GM19238 (cell line): Measurements from ENCODE around the gene EVL.
A peak's percentile ranks its signal among the peaks of the same experiment; 100 is the strongest.

Experiments used
- DNase-seq: peaks from one replicate; pipeline ENCODE4 v3.0.0; 2011; ENCODE audit warnings: low spot score; ENCODE audit not compliant: insufficient read length

The EVL gene

DNA sequence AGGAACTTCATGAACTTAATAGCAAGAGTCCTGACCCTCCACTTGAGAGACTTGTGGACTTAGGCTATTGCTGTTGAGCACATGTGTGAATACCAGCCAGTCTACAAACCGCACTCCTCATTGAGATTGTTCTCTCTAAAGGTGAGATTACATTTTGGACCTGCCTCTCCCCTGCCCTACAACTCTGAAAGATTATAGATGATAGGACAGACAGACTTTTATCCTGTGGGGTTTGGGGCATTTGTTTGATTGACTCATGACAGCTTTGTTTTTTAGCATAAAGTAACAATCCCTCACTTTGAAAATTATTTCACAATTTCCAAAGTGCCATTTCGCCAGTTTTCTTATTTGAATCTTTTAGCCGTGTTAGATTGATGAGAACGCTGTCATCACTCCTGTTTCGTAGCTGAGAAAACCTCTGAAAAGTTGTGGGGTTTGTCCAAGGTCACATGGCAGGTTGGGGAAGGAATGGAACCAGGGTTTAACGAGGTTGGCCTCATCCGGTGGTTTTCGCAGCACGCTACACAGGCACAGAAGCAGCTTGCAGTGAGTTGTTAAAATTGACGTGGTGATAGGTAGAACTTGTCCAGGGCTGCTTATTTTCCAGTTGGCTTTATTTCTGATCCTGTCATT is 836 bp downstream of the EVL start:
- no peak for DNase-seq

GRCh38 chr14:100066962-100067361 is 1.7 kb downstream of the EVL start:
- no peak for DNase-seq

GRCh38 chr14:100067481-100067880 is 2.3 kb downstream of the EVL start:
- no peak for DNase-seq

DNA sequence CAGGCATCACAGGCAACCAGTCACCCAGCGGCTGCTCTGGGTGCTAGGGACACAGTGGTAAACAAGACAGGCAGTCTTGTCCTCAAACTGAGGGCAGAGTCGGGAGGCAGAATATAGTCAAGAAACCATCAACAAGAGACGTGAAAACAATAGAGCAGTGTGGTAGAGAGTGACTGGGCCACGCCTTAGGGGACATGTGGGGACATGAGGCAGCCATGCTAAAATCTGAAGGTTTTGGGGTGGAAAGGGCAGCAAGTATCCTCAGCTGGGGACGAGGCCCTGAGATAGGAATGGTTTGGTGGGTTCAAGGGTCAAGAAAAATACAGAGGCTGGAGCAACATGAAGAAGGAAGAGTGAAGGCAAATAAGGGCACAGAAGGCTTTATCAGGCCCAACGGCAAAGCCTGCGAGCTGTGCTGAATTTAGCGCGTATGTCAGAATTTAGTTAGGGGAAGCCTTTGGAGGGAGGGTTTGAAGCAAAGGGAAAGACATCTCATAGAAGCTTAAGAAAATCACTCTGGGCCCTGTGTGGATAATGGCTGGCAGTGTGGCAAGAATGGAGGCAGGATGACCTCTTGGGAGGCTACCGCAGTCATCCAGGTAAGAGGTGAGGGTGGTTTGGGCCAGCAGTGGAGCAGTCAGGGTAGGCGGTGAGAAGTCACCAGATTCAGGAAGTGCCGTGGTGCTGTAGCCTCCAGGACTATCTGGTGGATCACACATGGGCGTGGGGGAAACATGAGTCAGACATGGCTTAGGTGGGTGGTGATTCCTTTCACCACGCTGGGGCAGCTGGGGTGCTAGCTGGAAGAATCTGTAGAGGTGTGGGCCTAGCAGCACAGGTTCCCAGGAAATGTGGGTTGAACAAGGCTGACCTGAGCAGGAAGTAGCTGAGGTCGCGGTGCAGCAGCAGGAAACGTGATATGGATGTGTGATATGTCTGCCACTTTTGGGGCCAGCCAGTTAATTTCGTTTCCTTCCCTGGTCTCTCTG is 3.0 kb downstream of the EVL start:
- DNase-seq: no peak

DNA sequence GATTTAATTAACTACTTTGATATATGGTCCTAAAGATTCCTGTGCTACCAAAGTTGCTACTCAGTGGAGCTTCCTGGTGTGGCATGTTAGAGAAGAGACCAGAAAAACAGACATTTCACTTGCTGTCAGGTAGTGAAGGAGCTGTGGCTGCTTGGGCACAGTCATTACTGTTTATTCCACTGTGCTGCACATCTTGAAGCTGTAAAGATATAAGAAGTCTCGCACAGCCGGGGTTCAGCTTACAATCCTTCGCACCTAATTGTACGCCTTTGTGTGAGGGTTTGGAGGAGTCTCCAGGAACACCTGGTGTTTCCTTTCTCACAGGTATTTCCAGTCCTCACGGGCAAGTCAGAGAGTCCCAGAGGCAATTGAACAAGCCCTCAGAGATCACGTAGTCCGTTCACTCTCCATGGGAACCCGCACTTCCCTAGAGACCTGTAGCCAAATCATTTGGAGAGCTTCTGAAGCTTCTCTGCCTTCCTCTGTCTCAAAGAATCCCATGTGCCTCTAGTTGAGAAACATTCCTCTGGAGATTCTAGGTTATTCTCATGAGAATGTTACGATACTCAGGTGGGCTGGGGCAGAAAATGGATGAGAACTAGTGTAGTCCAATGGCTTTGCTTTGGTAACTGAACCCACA is 4.1 kb downstream of the EVL start:
- no peak for DNase-seq

DNA sequence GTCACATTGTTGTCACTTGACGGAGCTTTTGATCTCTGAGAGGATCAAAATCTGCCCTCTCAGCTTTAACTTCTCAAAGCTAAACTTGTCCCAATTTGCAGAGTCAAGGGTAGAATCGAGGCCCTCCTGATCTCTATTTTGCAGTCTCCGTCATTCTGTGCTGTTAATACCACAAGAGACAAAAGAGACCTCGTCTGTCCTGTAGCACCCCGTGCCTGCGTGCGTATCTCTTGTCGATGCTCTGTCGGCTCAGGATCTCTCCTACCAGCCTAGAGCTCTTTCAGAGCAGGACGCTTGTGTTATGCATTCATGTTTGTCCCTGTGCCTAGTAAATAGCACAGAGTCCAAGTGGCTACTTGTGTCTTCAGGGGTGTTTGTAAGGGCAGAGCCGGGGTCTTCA is 5.1 kb downstream of the EVL start:
- DNase-seq: no peak

GRCh38 chr14:100071545-100071944 is 6.3 kb downstream of the EVL start:
- no peak for DNase-seq

DNA sequence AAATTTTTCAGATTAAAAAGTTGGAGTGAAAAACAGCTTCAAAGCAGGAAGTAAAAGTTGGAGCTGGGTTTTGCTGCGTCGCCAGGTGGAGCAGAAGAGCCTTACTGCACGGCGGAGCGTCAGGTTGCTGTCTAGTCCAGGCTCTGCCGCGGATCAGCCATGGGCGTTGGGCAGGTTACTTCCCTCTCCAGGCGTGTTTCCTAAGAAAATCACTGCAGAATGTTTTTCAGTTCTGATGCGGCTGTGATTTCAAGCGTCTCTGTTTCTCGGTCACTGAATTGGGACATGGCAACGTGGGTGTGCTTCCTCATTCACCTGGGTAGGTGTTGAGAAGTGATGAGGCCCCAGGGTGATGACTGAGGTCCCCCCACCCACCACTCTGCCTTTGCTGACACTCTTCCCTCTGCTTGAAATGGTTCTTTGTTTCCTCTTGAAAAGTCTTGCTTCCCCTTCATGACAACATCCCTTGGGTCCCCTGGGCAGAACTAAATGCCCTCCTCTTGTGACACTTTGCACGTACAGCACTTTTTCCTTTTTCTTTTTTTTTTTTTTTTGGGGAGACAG is 7.6 kb downstream of the EVL start:
- no peak for DNase-seq

DNA sequence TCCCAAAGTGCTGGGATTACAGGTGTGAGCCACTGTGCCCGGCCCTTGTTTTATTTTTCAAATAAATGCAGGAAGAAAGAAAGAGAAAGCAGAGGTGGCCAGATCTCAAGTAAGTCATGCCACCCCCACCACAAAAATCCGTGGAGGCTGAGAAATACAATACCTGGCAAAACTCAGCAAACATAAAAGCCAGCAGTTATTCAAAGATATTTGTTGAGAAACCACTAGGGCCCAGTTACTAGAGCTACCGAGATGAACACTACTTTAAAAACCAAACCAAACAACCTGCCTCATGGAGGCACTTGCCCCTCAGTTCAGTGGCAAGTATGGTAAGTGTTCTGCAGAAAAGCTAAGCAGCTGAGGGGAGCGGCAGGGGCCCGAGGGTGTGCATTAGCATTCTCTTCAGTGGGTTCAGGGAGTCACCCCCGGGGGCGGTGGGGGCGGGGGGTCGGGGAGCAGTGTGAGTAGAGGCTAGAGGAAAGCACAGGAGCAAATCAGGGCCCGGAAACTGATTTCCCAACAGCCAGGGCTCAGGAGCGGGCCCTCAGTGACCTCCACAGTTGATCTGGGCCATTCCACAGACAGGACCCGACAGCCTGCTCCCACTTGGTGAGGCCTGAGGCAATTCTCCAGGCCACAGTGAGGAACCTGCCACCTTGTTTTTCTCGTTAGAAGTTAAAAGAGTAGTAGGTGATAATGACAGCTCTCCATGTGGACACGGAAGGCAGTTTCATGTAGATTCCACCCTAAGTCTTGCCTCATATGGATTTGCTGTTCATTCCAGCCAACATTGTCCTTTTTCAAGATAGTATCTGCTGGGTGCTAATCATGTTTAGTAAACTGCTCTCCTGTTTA is 8.6 kb downstream of the EVL start:
- DNase-seq: no peak

DNA sequence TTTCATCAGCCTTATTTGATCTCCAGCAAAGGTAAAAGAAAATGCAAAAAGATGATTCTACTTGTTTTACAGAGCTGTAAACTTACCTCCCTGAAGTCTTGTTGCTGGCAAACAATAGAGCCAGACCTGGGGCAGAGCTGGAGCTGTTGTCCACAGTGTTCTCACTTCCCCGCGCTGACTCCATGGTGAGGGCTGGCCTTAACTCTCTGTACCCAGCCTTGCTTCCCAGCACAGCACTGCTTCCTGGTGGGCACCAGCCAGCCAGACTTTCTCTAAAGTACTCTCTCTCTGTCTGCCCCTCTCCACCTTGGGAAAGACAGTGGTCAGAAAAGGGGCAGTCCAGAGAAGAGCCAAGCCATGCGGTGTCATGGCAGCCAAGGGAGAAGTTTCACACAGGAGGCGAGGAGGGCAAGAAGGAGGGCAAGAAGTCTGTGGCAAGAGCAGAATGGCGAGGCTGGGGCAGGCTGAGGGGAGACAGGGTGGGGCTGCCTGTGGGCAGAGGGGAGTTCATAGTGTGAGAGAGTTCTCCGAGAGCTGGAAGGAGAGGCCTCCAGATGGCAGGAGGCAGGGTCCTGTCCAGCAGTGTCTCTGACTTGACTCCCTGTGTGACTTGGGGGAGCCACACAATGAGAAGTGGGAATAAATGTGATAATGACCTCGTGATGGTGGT is 9.3 kb downstream of the EVL start:
- DNase-seq: no peak

GRCh38 chr14:100075681-100076080 is 10.5 kb downstream of the EVL start:
- no peak for DNase-seq

DNA sequence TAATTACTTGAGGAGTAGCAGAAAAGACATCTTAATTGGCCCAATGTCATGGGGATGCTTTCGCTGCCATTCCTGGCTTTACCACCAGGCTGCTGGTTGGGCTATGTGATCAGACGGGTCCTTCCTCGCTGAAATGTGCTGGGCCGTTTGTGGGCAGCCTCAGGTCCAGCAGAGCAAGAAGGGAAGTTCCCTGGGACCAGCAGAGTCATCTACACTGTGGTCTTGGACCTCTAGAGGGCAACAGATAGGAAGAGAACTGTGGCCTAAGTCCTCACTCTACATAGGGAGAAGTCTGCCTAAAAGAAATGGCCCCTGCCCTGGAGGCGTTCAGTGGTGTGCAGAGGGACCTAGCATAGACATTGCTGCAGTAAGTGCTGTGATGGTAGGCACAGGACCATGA is 10.9 kb downstream of the EVL start:
- no peak for DNase-seq

GRCh38 chr14:100076606-100077005 is 11.4 kb downstream of the EVL start:
- no peak for DNase-seq

DNA sequence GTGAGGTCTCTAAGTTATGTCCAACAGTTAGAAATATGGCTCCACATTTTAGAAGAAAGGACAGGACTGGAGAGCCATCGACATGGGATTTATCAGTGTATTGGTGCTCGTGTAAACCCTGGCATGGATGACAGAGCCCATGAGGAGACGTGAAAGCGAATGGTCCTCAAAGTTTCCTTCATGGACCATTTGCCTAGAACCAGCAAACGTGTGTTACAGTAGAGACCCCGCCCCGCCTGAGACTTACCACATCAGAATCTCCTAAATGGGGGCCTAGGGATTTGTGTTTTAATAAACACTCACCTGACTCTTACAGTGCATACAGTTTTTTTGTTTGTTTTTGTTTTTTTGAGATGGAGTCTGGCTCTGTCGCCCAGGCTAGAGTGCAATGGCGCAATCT is 12.2 kb downstream of the EVL start:
- DNase-seq: no peak

GRCh38 chr14:100078216-100078803 is 13.1 kb downstream of the EVL start:
- no peak for DNase-seq

DNA sequence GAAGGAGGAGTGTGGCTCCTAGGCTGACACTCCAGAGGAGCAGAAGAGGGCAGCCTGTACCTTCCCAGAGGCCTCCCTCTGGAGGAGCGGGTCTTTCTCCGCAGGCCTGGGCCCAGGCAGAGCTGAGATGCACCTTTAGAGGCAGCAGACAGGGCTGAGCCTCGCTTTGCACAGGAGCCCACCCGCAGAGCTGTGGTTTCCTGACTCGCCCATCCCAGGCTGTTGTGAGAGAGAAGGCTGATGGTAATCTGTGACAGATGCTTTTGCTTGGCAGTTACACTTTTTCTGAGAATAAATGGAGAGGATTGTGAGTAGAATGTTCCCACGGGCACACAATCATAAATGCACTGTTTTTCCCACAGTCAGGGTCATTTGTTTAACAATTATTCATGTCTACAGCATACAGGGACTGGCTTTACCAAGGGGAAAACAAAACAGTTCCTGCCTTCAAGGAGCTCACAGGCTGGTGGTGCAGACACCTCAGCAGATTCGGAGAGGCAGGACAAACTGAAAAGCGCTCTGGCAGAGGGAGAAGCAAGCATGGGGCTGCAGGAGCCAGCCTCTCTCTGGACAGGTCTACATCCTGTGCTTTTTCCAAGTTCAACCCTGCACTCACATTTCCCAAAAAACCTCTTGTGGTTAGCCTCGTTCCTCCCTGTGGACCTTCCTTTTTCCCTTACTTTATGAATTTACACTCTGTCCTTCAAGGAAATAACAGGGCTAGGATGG is 13.9 kb downstream of the EVL start:
- DNase-seq: peak; percentile 27

GRCh38 chr14:100079726-100080005 is 14.4 kb downstream of the EVL start:
- DNase-seq: no peak

DNA sequence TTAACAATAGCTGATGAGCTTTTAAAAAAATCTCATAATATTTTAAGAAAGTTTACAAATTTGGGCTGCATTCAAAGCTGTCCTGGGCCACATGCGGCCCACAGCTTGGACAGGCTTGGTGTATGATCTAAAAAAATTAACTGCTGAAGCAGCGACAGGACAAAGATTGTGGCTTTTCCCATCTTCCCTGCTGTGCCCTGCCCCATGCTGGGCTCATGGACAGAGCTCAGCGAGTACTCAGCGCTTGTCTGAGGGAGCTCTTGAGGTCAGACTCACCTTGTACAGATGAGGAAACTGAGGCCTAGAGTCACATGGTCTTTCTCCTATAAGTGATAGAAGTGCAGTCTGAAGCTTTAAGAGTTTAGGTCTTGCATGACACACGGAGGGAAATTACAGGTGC is 15.0 kb downstream of the EVL start:
- DNase-seq: no peak

DNA sequence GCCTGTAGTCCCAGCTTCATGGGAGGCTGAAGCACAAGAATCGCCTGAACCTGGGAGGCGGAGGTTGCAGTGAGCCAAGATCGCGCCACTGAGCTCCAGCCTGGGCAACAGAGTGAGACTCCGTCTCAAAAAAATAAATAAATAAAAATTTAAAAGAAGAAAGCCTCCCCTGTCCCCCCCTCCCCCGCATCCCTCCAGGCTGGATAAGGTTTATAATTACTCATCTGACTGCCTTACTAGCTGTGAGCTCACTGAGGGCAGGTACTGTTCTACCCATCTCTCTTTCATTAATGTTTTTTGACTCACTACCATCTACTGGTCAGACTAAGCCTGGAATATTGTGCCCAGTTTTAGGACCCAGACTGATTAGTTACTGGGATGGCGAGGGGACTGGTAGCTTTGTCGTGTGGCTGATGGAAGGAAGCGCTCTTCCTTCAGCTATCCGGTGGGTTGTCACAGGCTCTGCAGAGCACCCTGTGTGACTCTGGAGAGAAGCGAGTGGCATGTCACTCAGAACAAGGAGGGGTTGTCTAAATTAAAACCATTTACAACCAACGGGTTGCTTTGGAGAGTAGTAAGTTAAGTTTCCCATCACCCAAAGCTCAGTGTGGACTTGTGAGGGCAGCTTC is 16.9 kb downstream of the EVL start:
- no peak for DNase-seq
